Suprapubic skin (tissue), 4 donors: ENCODE measurements around the gene ZSWIM8. TPM values are rescaled to one million over a fixed set of nuclear protein-coding genes. Genes with fewer than 3 reads are reported as not detected.
"Not testable (repeated sequence)": the region's sequence is repeated elsewhere in the genome, so short reads cannot be mapped to it uniquely, and the experiment has no call there.

Experiments
- DNase-seq, 2 donors: peaks; one replicate each; pipeline ENCODE4 v3.0.0-alpha.2; 2019; ENCODE audit warnings: low spot score in 2 of 2
- H3K27ac ChIP-seq: fragments of 200-600 bp; sonication (generic); one replicate; pipeline ENCODE4 v1.5.1; 2019
- H3K27me3 ChIP-seq: fragments of 200-600 bp; sonication (generic); one replicate; pipeline ENCODE4 v1.5.1; 2019
- H3K36me3 ChIP-seq: fragments of 200-600 bp; sonication (generic); one replicate; pipeline ENCODE4 v1.5.1; 2019
- H3K4me1 ChIP-seq: fragments of 200-600 bp; sonication (generic); one replicate; pipeline ENCODE4 v1.5.1; 2019
- H3K4me3 ChIP-seq: fragments of 200-600 bp; sonication (generic); one replicate; pipeline ENCODE4 v1.5.1; 2019; ENCODE audit warnings: mild to moderate bottlenecking
- H3K9me3 ChIP-seq: fragments of 200-600 bp; sonication (generic); one replicate; pipeline ENCODE4 v1.5.1; 2019
- CTCF ChIP-seq, 2 donors: fragments of 200-600 bp in 1 of 2; fragments of 450-650 bp in 1 of 2; sonication (generic) in 1 of 2; IDR thresholded peaks; one replicate each; pipeline ENCODE4 v1.5.1; 2016 to 2019; ENCODE audit warnings: antibody characterized with exemption in 2 of 2, mild to moderate bottlenecking in 1 of 2, moderate library complexity in 1 of 2
- EP300 ChIP-seq: sonication (generic); formaldehyde crosslinking; IDR thresholded peaks from one replicate; pipeline ENCODE4 v1.6.1; 2017; ENCODE audit warnings: antibody characterized with exemption
- POLR2A ChIP-seq, 2 donors: fragments of 450-650 bp; IDR thresholded peaks; one replicate each; pipeline ENCODE4 v1.6.1; 2017; ENCODE audit warnings: antibody characterized with exemption in 2 of 2, mild to moderate bottlenecking in 2 of 2, moderate library complexity in 2 of 2
- POLR2AphosphoS5 ChIP-seq, 3 donors: sonication (generic); formaldehyde crosslinking; IDR thresholded peaks; one replicate each; pipeline ENCODE4 v1.6.1; 2017; ENCODE audit warnings: antibody characterized with exemption in 3 of 3
- WGBS: methylation state at CpG from one replicate; pipeline ENCODE4 v1.1.5; 2018; 5-methylcytosine and 5-hydroxymethylcytosine counted together
- total RNA-seq, 4 donors: library from RNA; depleted of rRNA; stranded (reverse); fragments of >200 nt; gene quantifications; one replicate each; pipeline ENCODE4 v1.1.0, GENCODE V29; 2016

The ZSWIM8 gene
- total RNA-seq, 4 donors from 2014 or later = 86.4 to 203 (median 121) TPM

GRCh38 chr10:73791871-73792400, 6.5 kb downstream of the ZSWIM8 start:
- Histone ChIP-seq H3K9me3 (no peaks in the 10 kb centered on the region), H3K27ac (no peak overlapping the region), H3K36me3 (peaks cover 84% of the 10 kb centered on the region), H3K27me3 (no peaks in the 10 kb centered on the region), H3K4me3 (no peak overlapping the region), H3K4me1 (peaks cover 23% of the 10 kb centered on the region)
- WGBS = 94% methylated on average over 24 of the region's 26 CpGs
- DNase-seq = no peak
- no peak for TF ChIP-seq CTCF (IDR thresholded peaks at IDR 0.05)
- no peak for TF ChIP-seq POLR2AphosphoS5 (IDR thresholded peaks at IDR 0.05)
- no peak for TF ChIP-seq EP300
- no peak for TF ChIP-seq POLR2A (IDR thresholded peaks at IDR 0.05)

GRCh38 chr10:73793456-73793855, 8.1 kb downstream of the ZSWIM8 start:
- Histone ChIP-seq H3K36me3 (peaks cover 99% of the 10 kb centered on the region), H3K4me1 (peaks cover 8% of the 10 kb centered on the region), H3K27ac (no peak overlapping the region), H3K4me3 (no peak overlapping the region), H3K27me3 (no peaks in the 10 kb centered on the region), H3K9me3 (no peaks in the 10 kb centered on the region)
- WGBS = 96% methylated on average over 5 of the region's 5 CpGs
- no peak for DNase-seq
- TF ChIP-seq EP300 (no peak), CTCF (IDR thresholded peaks at IDR 0.05) (no peak), POLR2AphosphoS5 (IDR thresholded peaks at IDR 0.05) (no peak), POLR2A (IDR thresholded peaks at IDR 0.05) (no peak)

GRCh38 chr10:73795491-73795890, 10.1 kb downstream of the ZSWIM8 start:
- WGBS = 87% methylated on average over 10 of the region's 10 CpGs
- peaks cover 100% of the 10 kb centered on the region for H3K36me3 ChIP-seq
- not testable (repeated sequence) for H3K4me3 ChIP-seq

GRCh38 chr10:73796035-73796434, 10.6 kb downstream of the ZSWIM8 start:
- not testable (repeated sequence) for H3K9me3 ChIP-seq, H3K4me3 ChIP-seq, DNase-seq, H3K27ac ChIP-seq, H3K4me1 ChIP-seq, H3K27me3 ChIP-seq
- WGBS = 94% methylated on average over 8 of the region's 8 CpGs
- H3K36me3 ChIP-seq = peaks cover 100% of the 10 kb centered on the region

More at GRCh38 chr10:73795491-73795890, 10.1 kb downstream of the ZSWIM8 start:
- not testable (repeated sequence) for H3K27ac ChIP-seq, H3K4me1 ChIP-seq, H3K27me3 ChIP-seq, H3K9me3 ChIP-seq
- DNase-seq = peak in 1 of 2 donors; percentile 50

GRCh38 chr10:73796766-73797165, 11.4 kb downstream of the ZSWIM8 start:
- no peaks in the 10 kb centered on the region for H3K27me3 ChIP-seq
- 83% methylated on average over 3 of the region's 5 CpGs for WGBS
- H3K27ac ChIP-seq = no peak overlapping the region
- TF ChIP-seq POLR2AphosphoS5 (IDR thresholded peaks at IDR 0.05) = no peak
- no peak for TF ChIP-seq CTCF (IDR thresholded peaks at IDR 0.05)
- no peak for TF ChIP-seq EP300
- no peak for TF ChIP-seq POLR2A (IDR thresholded peaks at IDR 0.05)
- H3K4me1 ChIP-seq = no peaks in the 10 kb centered on the region
- H3K4me3 ChIP-seq = no peak overlapping the region
- no peaks in the 10 kb centered on the region for H3K9me3 ChIP-seq
- peaks cover 100% of the 10 kb centered on the region for H3K36me3 ChIP-seq
- no peak for DNase-seq

GRCh38 chr10:73797324-73798025, 12.1 kb downstream of the ZSWIM8 start:
- no peaks in the 10 kb centered on the region for H3K9me3 ChIP-seq
- peaks cover 100% of the 10 kb centered on the region for H3K36me3 ChIP-seq
- peaks cover 4% of the 10 kb centered on the region for H3K4me1 ChIP-seq
- 91% methylated on average over 15 of the region's 19 CpGs for WGBS
- TF ChIP-seq CTCF (IDR thresholded peaks at IDR 0.05) = no peak
- TF ChIP-seq POLR2A (IDR thresholded peaks at IDR 0.05) = no peak
- no peak for TF ChIP-seq EP300
- no peak for TF ChIP-seq POLR2AphosphoS5 (IDR thresholded peaks at IDR 0.05)
- H3K4me3 ChIP-seq = no peak overlapping the region
- no peak for DNase-seq
- H3K27ac ChIP-seq = no peak overlapping the region
- H3K27me3 ChIP-seq = no peaks in the 10 kb centered on the region
